Measurements from ENCODE around the gene FAHD2A. TPM values are rescaled to one million over a fixed set of nuclear protein-coding genes. Genes with fewer than 3 reads are reported as not detected.
"Not testable (repeated sequence)": the region's sequence is repeated elsewhere in the genome, so short reads cannot be mapped to it uniquely, and the experiment has no call there.

The FAHD2A gene
- 20.8 TPM for total RNA-seq

- peak; percentile 97 for DNase-seq
These were observed at the start of gene FAHD2A for GRCh38 chr2:95402370-95403203. TSS of gene FAHD2A (plus strand) at chr2:95402708. CDS start at chr2:95405559, 2,851 bp downstream.

GRCh38 chr2:95353055-95353575 is 49.4 kb upstream of the FAHD2A start:
- DNase-seq: no peak

GRCh38 chr2:95353613-95354468 is 48.7 kb upstream of the FAHD2A start:
- DNase-seq: no peak

GRCh38 chr2:95354469-95354901 is 48.0 kb upstream of the FAHD2A start:
- no peak for DNase-seq

GRCh38 chr2:95354925-95355324 is 47.6 kb upstream of the FAHD2A start:
- no peak for DNase-seq

GRCh38 chr2:95355486-95355885 is 47.0 kb upstream of the FAHD2A start:
- not testable (repeated sequence) for DNase-seq

- DNase-seq: no peak
These were observed 45.4 kb upstream of the FAHD2A start for GRCh38 chr2:95356821-95357700.

GRCh38 chr2:95357717-95358280 is 44.7 kb upstream of the FAHD2A start:
- DNase-seq: no peak

- DNase-seq: no peak
These were observed 43.5 kb upstream of the FAHD2A start for GRCh38 chr2:95359031-95359430.

GRCh38 chr2:95359501-95359930 is 43.0 kb upstream of the FAHD2A start:
- no peak for DNase-seq

- DNase-seq: no peak
These were observed 41.1 kb upstream of the FAHD2A start for GRCh38 chr2:95361216-95361980.

GRCh38 chr2:95362486-95362885 is 40.0 kb upstream of the FAHD2A start:
- no peak for DNase-seq

GRCh38 chr2:95366514-95366913 is 36.0 kb upstream of the FAHD2A start:
- no peak for DNase-seq

GRCh38 chr2:95372216-95372829 is 30.2 kb upstream of the FAHD2A start:
- DNase-seq: no peak

- DNase-seq: no peak
These were observed 29.7 kb upstream of the FAHD2A start for GRCh38 chr2:95372845-95373244.

- no peak for DNase-seq
These were observed 28.5 kb upstream of the FAHD2A start for GRCh38 chr2:95374029-95374428.

GRCh38 chr2:95374451-95374920 is 28.0 kb upstream of the FAHD2A start:
- no peak for DNase-seq

GRCh38 chr2:95374921-95375471 is 27.5 kb upstream of the FAHD2A start:
- no peak for DNase-seq

GRCh38 chr2:95375532-95376150 is 26.9 kb upstream of the FAHD2A start:
- DNase-seq: no peak

All from tongue (tissue), 2 donors.